ENCODE results near the gene CCDC24.

CCDC24 gene

DNA sequence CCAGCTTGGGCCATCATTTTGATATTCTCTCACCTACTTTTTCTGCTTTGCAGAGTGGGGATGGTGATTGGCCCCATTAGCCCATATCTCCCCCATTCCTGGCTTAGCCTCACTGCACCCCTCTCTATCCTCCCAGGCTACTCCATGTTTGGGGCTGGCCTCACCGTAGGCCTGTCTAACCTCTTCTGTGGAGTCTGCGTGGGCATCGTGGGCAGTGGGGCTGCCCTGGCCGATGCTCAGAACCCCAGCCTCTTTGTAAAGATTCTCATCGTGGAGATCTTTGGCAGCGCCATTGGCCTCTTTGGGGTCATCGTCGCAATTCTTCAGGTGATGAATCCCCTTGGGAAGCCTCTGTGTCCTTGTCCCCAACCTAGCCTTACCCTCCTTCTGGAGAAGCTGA lies 14.5 kb upstream of the CCDC24 start:
- no peak for DNase-seq (ENCODE audit: low read depth)
- TF ChIP-seq, protein P1, sequence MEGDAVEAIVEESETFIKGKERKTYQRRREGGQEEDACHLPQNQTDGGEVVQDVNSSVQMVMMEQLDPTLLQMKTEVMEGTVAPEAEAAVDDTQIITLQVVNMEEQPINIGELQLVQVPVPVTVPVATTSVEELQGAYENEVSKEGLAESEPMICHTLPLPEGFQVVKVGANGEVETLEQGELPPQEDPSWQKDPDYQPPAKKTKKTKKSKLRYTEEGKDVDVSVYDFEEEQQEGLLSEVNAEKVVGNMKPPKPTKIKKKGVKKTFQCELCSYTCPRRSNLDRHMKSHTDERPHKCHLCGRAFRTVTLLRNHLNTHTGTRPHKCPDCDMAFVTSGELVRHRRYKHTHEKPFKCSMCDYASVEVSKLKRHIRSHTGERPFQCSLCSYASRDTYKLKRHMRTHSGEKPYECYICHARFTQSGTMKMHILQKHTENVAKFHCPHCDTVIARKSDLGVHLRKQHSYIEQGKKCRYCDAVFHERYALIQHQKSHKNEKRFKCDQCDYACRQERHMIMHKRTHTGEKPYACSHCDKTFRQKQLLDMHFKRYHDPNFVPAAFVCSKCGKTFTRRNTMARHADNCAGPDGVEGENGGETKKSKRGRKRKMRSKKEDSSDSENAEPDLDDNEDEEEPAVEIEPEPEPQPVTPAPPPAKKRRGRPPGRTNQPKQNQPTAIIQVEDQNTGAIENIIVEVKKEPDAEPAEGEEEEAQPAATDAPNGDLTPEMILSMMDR (IDR thresholded peaks at IDR 0.05; ENCODE audit: low read length, missing control alignments) = no peak
- H3K4me3 ChIP-seq (replicated peaks; ENCODE audit: low read depth, low read length) = no peak overlapping the region

DNA sequence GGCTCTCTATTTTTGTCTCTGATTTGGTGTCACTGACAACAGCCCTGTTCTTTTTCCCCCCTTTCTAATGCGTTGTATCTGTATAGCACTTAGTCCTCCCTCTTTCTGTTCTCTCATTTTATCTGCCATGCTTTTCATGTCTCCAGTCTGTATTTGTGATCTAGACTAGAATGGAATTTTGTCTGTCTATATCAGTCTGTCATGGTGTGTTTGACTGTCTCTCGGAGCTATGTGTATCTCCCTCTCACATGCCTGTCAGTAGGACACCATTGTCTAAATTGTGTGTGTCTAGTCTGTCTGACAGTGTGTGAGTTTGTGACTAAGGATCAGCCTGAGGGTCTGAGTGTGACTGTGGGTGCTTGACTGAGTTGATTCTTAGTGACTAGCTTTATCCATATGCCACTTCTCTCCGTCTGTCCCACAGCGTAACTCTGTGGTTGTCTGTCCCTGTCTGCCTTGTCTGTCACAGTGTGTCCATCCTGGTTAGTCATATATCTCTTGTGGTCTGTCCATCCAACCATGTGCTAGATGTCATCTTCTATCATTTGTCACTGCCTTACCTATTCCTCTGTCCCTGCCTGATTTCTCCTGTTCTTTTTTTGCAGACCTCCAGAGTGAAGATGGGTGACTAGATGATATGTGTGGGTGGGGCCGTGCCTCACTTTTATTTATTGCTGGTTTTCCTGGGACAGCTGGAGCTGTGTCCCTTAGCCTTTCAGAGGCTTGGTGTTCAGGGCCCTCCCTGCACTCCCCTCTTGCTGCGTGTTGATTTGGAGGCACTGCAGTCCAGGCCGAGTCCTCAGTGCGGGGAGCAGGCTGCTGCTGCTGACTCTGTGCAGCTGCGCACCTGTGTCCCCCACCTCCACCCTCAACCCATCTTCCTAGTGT lies 13.8 kb upstream of the CCDC24 start:
- TF ChIP-seq, protein P1 (IDR thresholded peaks at IDR 0.05; ENCODE audit: low read length, missing control alignments) = no peak
- H3K4me3 ChIP-seq (replicated peaks; ENCODE audit: low read depth, low read length) = no peak overlapping the region
- DNase-seq (ENCODE audit: low read depth) = no peak

DNA sequence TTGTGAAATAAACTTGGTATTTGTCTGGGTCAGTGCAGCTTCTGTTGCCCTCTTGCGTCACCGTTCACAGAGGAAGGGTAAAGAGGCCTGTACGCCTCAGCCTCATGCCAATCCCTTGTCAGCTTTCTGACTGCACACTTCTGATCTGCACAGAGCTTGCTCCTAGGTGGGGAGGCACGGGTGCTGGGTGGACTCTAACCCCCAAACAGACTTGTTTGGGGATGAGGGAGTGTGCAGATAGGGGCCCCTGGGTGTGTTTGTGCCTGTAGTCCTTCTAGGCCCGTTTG lies 13.2 kb upstream of the CCDC24 start:
- H3K4me3 ChIP-seq (replicated peaks; ENCODE audit: low read depth, low read length) = no peak overlapping the region
- DNase-seq (ENCODE audit: low read depth) = no peak
- TF ChIP-seq, protein P1 (IDR thresholded peaks at IDR 0.05; ENCODE audit: low read length, missing control alignments) = no peak

DNA sequence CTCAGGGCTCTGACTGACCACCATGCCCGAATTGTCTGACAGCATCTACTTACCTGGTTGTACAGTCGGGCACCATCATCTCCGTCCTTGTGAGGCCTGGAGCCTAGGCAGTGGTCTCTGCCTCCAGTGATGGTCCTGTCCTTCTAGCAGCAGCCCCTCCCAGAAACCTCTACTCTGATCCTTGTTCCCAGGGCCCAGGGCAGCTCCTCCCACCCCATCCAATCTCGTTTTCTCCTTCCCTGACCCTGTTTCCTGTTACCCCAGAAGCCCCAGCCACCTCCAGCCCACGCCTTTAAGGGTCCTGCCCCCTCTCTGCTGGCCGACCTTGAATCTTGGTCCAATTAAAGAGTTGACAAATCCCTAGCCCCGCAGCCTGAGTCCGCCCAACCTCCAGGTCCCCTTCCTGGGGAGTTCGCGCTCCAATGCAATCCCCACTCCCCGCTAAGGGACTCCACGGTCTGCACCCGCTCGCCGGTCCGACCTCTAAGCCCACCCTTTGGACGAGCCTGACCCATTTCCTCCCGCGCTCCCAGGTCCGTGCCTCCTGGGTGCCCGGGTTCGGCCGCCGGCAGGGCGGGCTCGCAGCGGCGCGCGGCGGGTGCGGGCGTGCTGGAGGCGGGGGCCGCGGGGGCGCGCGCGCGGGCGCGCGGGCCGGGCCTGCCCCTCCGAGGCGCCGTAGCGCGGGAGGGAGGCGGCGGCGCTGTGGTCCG lies 12.7 kb upstream of the CCDC24 start, which contains the start of gene B4GALT2:
Gene B4GALT2 (plus strand): TSS at position 660 of the 710 bp plus-strand sequence. CDS start 1,951 bp downstream, outside the sequence.
- DNase-seq (ENCODE audit: low read depth) = no peak
- TF ChIP-seq, protein P1 (IDR thresholded peaks at IDR 0.05; ENCODE audit: low read length, missing control alignments) = no peak
- H3K4me3 ChIP-seq (replicated peaks; ENCODE audit: low read depth, low read length) = peak within 1 kb of the TSS; percentile 61

DNA sequence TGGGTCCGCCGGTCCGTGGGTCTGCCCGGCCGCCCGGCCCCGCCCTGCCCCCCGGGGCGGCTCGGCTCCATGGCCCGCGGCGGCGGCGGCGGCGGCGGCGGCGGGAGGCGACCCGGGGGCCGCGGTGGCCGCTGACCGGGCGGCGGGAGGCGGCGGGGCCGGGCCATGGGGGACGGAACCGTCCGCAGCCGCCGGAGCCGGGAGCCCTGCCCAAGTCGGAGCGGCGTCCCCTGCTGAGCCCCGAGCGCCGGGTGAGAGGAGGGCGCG lies 12.2 kb upstream of the CCDC24 start:
- TF ChIP-seq, protein P1 (IDR thresholded peaks at IDR 0.05; ENCODE audit: low read length, missing control alignments) = no peak
- DNase-seq (ENCODE audit: low read depth) = no peak

DNA sequence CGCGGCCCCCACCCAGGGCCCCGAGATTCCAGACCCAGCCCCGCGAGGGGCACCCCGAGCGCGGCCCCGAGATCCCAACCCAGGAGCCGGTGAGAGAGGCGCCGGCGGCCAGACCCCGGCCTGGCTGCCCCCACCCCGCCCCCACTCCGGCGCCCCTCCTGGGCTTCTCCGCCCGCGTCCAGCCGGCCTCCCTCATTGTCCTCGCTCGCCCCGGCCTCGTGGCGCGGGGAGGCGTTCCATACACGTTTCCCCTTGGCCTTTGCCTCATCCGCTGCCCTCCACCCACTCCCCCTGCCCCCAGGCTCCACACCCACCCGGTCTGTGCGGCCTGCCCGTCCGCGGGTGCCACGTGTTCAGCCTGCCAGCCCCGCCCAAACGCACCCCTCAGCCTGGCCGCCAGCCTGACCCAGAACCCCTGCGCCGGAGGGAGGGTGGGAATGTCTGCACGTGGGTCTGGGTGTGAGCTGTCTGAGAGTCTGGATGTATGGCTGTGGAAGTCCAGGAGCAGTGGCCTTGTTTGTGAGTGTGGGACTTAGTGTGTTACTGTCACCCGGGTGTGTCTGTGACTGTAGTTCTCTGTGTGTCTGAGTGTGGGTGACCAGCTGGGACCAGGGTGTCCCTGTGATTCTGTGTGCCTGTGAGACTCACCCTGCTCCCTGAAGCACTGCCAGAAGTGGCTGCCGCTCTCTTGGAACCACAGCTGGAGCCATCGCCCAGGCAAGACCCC lies 11.7 kb upstream of the CCDC24 start:
- TF ChIP-seq, protein P1 (IDR thresholded peaks at IDR 0.05; ENCODE audit: low read length, missing control alignments) = no peak
- peak overlapping the region; percentile 61 for H3K4me3 ChIP-seq (replicated peaks; ENCODE audit: low read depth, low read length)
- DNase-seq (ENCODE audit: low read depth) = peak; percentile 30

More for the DNA sequence above, 12.2 kb upstream of the CCDC24 start:
- H3K4me3 ChIP-seq (replicated peaks; ENCODE audit: low read depth, low read length) = peak overlapping the region; percentile 61
